HCT116 (cell line): ENCODE results near the gene ADGRV1.

ENCODE experiments used
- CEBPB ChIP-seq: IDR thresholded peaks from 2 replicates; pipeline ENCODE4 v1.6.1; 2012; ENCODE audit warnings: low read depth
- EGR1 ChIP-seq: IDR thresholded peaks from 2 replicates; pipeline ENCODE4 v1.6.1; 2012; ENCODE audit warnings: low read depth
- EZH2 ChIP-seq: fragments of 200-600 bp; sonication (generic); IDR thresholded peaks from 2 replicates; pipeline ENCODE4 v1.6.1; 2017; ENCODE audit warnings: antibody characterized with exemption, mixed run types
- MAX ChIP-seq: IDR thresholded peaks from 2 replicates; pipeline ENCODE4 v1.6.1; 2012
- POLR2A ChIP-seq: IDR thresholded peaks from 2 replicates; pipeline ENCODE4 v1.7.0; 2011; ENCODE audit warnings: borderline replicate concordance; ENCODE audit not compliant: insufficient read depth, insufficient read length; ENCODE audit errors: extremely low read depth
- RAD21 ChIP-seq: IDR thresholded peaks from 2 replicates; pipeline ENCODE4 v1.6.1; 2012; ENCODE audit warnings: low read depth, mild to moderate bottlenecking
- REST ChIP-seq: IDR thresholded peaks from 2 replicates; pipeline ENCODE4 v1.6.1; 2012; ENCODE audit warnings: low read depth
- SIN3A ChIP-seq: IDR thresholded peaks from 2 replicates; pipeline ENCODE4 v1.6.1; 2012; ENCODE audit warnings: low read depth
- SRF ChIP-seq: IDR thresholded peaks from 2 replicates; pipeline ENCODE4 v1.6.1; 2012; ENCODE audit warnings: low read depth
- YY1 ChIP-seq: IDR thresholded peaks from 2 replicates; pipeline ENCODE4 v1.6.1; 2011; ENCODE audit warnings: low read length, low read depth, moderate library complexity, mild to moderate bottlenecking; ENCODE audit not compliant: insufficient replicate concordance; ENCODE audit errors: extremely low read depth
- ZNF274 ChIP-seq: fragments of 200-500 bp; sonication (Bioruptor generic); IDR thresholded peaks from 2 replicates; pipeline ENCODE4 v1.6.1; 2014; ENCODE audit warnings: mild to moderate bottlenecking, low read depth, low read length, inconsistent platforms
- TF ChIP-seq, protein P1 (sequence below), 3 experiments: fragments of 200-600 bp in 1 of 3; sonication (generic) in 1 of 3; IDR thresholded peaks in 2 of 3; conservative IDR thresholded peaks in 1 of 3; 2 replicates each; pipeline ENCODE4 v1.5.1; 2012 to 2017; ENCODE audit warnings: low read depth in 2 of 3, low read length in 2 of 3, antibody characterized with exemption in 1 of 3, borderline replicate concordance in 1 of 3, control low read depth in 1 of 3, mild to moderate bottlenecking in 1 of 3, mixed read lengths in 1 of 3, mixed run types in 1 of 3, moderate library complexity in 1 of 3; ENCODE audit not compliant: insufficient read depth in 1 of 3
- TF ChIP-seq, protein P2 (sequence below): IDR thresholded peaks from 2 replicates; pipeline ENCODE4 v1.6.1; 2012

- TF ChIP-seq, protein P1, sequence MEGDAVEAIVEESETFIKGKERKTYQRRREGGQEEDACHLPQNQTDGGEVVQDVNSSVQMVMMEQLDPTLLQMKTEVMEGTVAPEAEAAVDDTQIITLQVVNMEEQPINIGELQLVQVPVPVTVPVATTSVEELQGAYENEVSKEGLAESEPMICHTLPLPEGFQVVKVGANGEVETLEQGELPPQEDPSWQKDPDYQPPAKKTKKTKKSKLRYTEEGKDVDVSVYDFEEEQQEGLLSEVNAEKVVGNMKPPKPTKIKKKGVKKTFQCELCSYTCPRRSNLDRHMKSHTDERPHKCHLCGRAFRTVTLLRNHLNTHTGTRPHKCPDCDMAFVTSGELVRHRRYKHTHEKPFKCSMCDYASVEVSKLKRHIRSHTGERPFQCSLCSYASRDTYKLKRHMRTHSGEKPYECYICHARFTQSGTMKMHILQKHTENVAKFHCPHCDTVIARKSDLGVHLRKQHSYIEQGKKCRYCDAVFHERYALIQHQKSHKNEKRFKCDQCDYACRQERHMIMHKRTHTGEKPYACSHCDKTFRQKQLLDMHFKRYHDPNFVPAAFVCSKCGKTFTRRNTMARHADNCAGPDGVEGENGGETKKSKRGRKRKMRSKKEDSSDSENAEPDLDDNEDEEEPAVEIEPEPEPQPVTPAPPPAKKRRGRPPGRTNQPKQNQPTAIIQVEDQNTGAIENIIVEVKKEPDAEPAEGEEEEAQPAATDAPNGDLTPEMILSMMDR (IDR thresholded peaks at IDR 0.05 in 2 of 3, conservative IDR thresholded peaks at IDR 0.05 in 1 of 3; ENCODE audit: borderline replicate concordance in 1 of 3, insufficient read depth in 1 of 3, low read depth in 2 of 3, low read length in 2 of 3), result no peak
- TF ChIP-seq REST, result no peak
- TF ChIP-seq POLR2A, result no peak
- no peak for TF ChIP-seq CEBPB
- no peak for TF ChIP-seq EGR1
- no peak for TF ChIP-seq SIN3A
- no peak for TF ChIP-seq RAD21
- no peak for TF ChIP-seq YY1
- TF ChIP-seq EZH2, result no peak
- TF ChIP-seq SRF, result no peak
- TF ChIP-seq ZNF274, result no peak
- TF ChIP-seq, protein P2, sequence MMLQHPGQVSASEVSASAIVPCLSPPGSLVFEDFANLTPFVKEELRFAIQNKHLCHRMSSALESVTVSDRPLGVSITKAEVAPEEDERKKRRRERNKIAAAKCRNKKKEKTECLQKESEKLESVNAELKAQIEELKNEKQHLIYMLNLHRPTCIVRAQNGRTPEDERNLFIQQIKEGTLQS, result no peak
- no peak for TF ChIP-seq MAX
Measured at GRCh38 chr5:90985341-90985740, 426.7 kb downstream of the ADGRV1 start.
